Measurements from ENCODE around the gene KIF12.

DNA sequence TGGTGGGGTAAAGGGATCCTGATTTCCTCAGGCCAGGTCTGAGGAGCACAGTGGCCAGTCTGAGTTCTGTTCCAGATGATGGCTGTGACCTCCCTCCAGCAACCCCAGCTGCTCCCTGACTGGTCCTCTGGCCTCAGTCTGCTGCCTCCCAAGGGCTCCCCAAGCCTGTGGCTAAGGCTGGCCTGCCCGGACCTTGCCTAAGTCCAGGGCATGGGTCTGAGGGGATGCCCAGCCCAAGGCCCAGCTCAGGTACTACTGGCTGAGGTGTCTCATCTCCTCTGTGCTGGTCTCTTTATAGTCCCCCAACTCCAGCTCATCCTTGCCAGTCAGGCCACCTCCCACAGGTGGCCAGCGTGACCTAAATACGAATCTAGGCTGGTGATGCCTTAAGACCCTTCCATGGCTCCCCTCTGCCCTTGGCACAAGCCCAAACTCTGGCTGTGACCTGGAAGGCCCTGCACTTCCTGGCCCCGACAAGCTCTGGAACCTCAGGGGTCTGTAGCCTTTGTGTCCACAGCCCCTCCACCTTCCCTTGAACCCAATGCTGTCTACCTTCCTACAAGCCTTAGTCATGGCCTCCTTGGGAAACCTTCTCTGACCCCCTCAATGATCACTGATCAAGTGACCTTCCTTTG lies 9.8 kb downstream of the KIF12 start:
- TF ChIP-seq, protein P1, sequence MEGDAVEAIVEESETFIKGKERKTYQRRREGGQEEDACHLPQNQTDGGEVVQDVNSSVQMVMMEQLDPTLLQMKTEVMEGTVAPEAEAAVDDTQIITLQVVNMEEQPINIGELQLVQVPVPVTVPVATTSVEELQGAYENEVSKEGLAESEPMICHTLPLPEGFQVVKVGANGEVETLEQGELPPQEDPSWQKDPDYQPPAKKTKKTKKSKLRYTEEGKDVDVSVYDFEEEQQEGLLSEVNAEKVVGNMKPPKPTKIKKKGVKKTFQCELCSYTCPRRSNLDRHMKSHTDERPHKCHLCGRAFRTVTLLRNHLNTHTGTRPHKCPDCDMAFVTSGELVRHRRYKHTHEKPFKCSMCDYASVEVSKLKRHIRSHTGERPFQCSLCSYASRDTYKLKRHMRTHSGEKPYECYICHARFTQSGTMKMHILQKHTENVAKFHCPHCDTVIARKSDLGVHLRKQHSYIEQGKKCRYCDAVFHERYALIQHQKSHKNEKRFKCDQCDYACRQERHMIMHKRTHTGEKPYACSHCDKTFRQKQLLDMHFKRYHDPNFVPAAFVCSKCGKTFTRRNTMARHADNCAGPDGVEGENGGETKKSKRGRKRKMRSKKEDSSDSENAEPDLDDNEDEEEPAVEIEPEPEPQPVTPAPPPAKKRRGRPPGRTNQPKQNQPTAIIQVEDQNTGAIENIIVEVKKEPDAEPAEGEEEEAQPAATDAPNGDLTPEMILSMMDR (conservative IDR thresholded peaks at IDR 0.05), result no peak
- no peak for TF ChIP-seq ZFX (IDR thresholded peaks at IDR 0.05)
